Measurements from ENCODE around the gene CDC7.
A peak's percentile ranks its signal among the peaks of the same experiment; 100 is the strongest.

The CDC7 gene

DNA sequence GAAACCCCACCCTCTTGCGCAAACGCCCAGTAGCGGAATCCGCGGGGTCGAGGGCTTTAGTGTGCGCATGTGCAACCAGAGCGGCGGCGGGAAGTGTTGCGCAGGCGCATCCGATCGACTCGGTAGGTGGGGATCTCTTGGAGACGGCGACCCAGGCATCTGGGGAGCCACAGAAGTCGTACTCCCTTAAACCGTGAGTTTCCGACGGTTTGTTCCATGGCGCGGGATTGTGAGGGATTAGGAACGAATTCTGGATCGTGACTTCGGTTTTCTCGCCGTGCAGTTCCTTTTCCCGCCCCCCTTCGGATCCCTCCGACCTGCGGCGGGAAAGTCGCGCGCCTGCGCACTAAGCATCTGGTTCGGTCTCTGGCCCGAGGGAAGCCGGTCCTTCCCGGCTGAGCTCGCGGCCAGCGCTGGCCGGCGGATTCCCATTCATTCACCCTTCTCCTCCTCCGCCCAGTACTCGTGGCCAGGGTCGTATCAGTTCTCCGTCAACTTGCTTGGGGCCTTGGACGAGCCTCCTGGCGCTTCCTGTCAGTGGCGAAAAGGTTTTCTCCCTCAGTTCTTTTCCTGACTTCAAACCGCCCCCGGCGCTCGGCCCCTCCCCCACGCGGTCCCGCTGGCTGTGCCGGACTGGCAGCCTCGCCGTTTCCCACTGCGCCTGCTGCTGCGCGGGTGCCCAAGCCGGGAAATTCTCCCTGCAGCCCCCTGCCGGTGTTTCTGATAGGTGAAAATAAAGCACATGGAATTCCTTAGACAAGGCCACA lies at the start of gene CDC7 (continued):
- TF ChIP-seq, protein P1, sequence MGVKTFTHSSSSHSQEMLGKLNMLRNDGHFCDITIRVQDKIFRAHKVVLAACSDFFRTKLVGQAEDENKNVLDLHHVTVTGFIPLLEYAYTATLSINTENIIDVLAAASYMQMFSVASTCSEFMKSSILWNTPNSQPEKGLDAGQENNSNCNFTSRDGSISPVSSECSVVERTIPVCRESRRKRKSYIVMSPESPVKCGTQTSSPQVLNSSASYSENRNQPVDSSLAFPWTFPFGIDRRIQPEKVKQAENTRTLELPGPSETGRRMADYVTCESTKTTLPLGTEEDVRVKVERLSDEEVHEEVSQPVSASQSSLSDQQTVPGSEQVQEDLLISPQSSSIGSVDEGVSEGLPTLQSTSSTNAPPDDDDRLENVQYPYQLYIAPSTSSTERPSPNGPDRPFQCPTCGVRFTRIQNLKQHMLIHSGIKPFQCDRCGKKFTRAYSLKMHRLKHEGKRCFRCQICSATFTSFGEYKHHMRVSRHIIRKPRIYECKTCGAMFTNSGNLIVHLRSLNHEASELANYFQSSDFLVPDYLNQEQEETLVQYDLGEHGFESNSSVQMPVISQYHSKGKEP (tag by site-specific recombination; IDR thresholded peaks at IDR 0.05) = peak; percentile 56; the same call in 1 of the 2 replicates
- no peak for TF ChIP-seq ZNF654 (tag by site-specific recombination; IDR thresholded peaks at IDR 0.05; ENCODE audit: low read depth)
- TF ChIP-seq, protein P2, sequence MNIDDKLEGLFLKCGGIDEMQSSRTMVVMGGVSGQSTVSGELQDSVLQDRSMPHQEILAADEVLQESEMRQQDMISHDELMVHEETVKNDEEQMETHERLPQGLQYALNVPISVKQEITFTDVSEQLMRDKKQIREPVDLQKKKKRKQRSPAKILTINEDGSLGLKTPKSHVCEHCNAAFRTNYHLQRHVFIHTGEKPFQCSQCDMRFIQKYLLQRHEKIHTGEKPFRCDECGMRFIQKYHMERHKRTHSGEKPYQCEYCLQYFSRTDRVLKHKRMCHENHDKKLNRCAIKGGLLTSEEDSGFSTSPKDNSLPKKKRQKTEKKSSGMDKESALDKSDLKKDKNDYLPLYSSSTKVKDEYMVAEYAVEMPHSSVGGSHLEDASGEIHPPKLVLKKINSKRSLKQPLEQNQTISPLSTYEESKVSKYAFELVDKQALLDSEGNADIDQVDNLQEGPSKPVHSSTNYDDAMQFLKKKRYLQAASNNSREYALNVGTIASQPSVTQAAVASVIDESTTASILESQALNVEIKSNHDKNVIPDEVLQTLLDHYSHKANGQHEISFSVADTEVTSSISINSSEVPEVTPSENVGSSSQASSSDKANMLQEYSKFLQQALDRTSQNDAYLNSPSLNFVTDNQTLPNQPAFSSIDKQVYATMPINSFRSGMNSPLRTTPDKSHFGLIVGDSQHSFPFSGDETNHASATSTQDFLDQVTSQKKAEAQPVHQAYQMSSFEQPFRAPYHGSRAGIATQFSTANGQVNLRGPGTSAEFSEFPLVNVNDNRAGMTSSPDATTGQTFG (tag by site-specific recombination; IDR thresholded peaks at IDR 0.05; ENCODE audit: borderline replicate concordance) = no peak
- TF ChIP-seq ZNF23 (tag by site-specific recombination; IDR thresholded peaks at IDR 0.05; ENCODE audit: borderline replicate concordance) = no peak
- TF ChIP-seq ZNF133 (tag by site-specific recombination; IDR thresholded peaks at IDR 0.05) = no peak
- 0 out of 2 replicates have a peak, but pooled peaks have one; percentile 49 for TF ChIP-seq ZSCAN16 (tag by site-specific recombination; IDR thresholded peaks at IDR 0.05)
- TF ChIP-seq SCRT2 (tag by site-specific recombination; IDR thresholded peaks at IDR 0.05) = 0 out of 2 replicates have a peak, but pooled peaks have one; percentile 29
- TF ChIP-seq ZNF426 (tag by site-specific recombination; IDR thresholded peaks at IDR 0.05) = no peak
- TF ChIP-seq ZNF112 (tag by site-specific recombination; IDR thresholded peaks at IDR 0.05) = no peak
- TF ChIP-seq ZNF560 (tag by site-specific recombination; IDR thresholded peaks at IDR 0.05; ENCODE audit: borderline replicate concordance) = no peak
- TF ChIP-seq WT1 (tag by site-specific recombination; IDR thresholded peaks at IDR 0.05) = no peak
- TF ChIP-seq SCRT1 (tag by site-specific recombination; IDR thresholded peaks at IDR 0.05; ENCODE audit: borderline replicate concordance) = no peak
- TF ChIP-seq ZNF404 (tag by site-specific recombination; IDR thresholded peaks at IDR 0.05) = no peak
- no peak for TF ChIP-seq ZNF621 (tag by site-specific recombination; IDR thresholded peaks at IDR 0.05)
- TF ChIP-seq, protein P3, sequence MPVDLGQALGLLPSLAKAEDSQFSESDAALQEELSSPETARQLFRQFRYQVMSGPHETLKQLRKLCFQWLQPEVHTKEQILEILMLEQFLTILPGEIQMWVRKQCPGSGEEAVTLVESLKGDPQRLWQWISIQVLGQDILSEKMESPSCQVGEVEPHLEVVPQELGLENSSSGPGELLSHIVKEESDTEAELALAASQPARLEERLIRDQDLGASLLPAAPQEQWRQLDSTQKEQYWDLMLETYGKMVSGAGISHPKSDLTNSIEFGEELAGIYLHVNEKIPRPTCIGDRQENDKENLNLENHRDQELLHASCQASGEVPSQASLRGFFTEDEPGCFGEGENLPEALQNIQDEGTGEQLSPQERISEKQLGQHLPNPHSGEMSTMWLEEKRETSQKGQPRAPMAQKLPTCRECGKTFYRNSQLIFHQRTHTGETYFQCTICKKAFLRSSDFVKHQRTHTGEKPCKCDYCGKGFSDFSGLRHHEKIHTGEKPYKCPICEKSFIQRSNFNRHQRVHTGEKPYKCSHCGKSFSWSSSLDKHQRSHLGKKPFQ (tag by site-specific recombination; IDR thresholded peaks at IDR 0.05) = no peak
- peak; percentile 64 for TF ChIP-seq ZFHX2 (tag by site-specific recombination; conservative IDR thresholded peaks at IDR 0.05)
- TF ChIP-seq, protein P4, sequence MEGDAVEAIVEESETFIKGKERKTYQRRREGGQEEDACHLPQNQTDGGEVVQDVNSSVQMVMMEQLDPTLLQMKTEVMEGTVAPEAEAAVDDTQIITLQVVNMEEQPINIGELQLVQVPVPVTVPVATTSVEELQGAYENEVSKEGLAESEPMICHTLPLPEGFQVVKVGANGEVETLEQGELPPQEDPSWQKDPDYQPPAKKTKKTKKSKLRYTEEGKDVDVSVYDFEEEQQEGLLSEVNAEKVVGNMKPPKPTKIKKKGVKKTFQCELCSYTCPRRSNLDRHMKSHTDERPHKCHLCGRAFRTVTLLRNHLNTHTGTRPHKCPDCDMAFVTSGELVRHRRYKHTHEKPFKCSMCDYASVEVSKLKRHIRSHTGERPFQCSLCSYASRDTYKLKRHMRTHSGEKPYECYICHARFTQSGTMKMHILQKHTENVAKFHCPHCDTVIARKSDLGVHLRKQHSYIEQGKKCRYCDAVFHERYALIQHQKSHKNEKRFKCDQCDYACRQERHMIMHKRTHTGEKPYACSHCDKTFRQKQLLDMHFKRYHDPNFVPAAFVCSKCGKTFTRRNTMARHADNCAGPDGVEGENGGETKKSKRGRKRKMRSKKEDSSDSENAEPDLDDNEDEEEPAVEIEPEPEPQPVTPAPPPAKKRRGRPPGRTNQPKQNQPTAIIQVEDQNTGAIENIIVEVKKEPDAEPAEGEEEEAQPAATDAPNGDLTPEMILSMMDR (tag by site-specific recombination; IDR thresholded peaks at IDR 0.05) = no peak; the same call in 1 of the 2 replicates
- peak; percentile 73 for TF ChIP-seq KLF16 (tag by site-specific recombination; IDR thresholded peaks at IDR 0.05)
- no peak for TF ChIP-seq ZNF596 (tag by site-specific recombination; IDR thresholded peaks at IDR 0.05)
- peak; percentile 55; the same call in 1 of the 2 replicates for TF ChIP-seq OSR2 (tag by site-specific recombination; IDR thresholded peaks at IDR 0.05)
- no peak for TF ChIP-seq ZNF830 (tag by site-specific recombination; IDR thresholded peaks at IDR 0.05; ENCODE audit: low read depth)
- TF ChIP-seq, protein P5, sequence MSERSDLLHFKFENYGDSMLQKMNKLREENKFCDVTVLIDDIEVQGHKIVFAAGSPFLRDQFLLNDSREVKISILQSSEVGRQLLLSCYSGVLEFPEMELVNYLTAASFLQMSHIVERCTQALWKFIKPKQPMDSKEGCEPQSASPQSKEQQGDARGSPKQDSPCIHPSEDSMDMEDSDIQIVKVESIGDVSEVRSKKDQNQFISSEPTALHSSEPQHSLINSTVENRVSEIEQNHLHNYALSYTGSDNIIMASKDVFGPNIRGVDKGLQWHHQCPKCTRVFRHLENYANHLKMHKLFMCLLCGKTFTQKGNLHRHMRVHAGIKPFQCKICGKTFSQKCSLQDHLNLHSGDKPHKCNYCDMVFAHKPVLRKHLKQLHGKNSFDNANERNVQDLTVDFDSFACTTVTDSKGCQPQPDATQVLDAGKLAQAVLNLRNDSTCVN (tag by site-specific recombination; optimal IDR thresholded peaks at IDR 0.05) = peak; percentile 82
- TF ChIP-seq GLIS2 (tag by site-specific recombination; IDR thresholded peaks at IDR 0.05) = peak; percentile 75
- no peak for TF ChIP-seq PRDM1 (tag by site-specific recombination; IDR thresholded peaks at IDR 0.05)
- TF ChIP-seq, protein P6, sequence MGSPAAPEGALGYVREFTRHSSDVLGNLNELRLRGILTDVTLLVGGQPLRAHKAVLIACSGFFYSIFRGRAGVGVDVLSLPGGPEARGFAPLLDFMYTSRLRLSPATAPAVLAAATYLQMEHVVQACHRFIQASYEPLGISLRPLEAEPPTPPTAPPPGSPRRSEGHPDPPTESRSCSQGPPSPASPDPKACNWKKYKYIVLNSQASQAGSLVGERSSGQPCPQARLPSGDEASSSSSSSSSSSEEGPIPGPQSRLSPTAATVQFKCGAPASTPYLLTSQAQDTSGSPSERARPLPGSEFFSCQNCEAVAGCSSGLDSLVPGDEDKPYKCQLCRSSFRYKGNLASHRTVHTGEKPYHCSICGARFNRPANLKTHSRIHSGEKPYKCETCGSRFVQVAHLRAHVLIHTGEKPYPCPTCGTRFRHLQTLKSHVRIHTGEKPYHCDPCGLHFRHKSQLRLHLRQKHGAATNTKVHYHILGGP (tag by site-specific recombination; IDR thresholded peaks at IDR 0.05) = no peak
- TF ChIP-seq, protein P7, sequence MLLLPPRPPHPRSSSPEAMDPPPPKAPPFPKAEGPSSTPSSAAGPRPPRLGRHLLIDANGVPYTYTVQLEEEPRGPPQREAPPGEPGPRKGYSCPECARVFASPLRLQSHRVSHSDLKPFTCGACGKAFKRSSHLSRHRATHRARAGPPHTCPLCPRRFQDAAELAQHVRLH (tag by site-specific recombination; IDR thresholded peaks at IDR 0.05) = no peak
- no peak for TF ChIP-seq ZNF623 (tag by site-specific recombination; IDR thresholded peaks at IDR 0.05)
- peak; percentile 15; the same call in 1 of the 2 replicates for TF ChIP-seq ZBTB7A (tag by site-specific recombination; IDR thresholded peaks at IDR 0.05; ENCODE audit: low read depth)

Data from HEK293 (cell line).